Measurements from ENCODE around the gene LRRC53.

- TF ChIP-seq CTCF (IDR thresholded peaks at IDR 0.05; ENCODE audit: low read depth, low read length) (no peak), POLR2A (IDR thresholded peaks at IDR 0.05; ENCODE audit: extremely low read depth, insufficient read length) (no peak)
Observed at GRCh38 chr1:74430342-74430934, 82.0 kb downstream of the LRRC53 start.

All from NB4 (cell line).